GM12878 (cell line): ENCODE results near the gene CCDC85B. TPM values are rescaled to one million over a fixed set of nuclear protein-coding genes. Genes with fewer than 3 reads are reported as not detected.
A peak's percentile ranks its signal among the peaks of the same experiment; 100 is the strongest.

ENCODE experiments used
- ATAC-seq: fragments of 200-7000 bp; cut with Tn5 transposase; 3 replicates; pipeline ENCODE4 v1.9.1; 2020; ENCODE audit warnings: mild to moderate bottlenecking, moderate library complexity
- BruUV-seq: library from RNA; stranded (reverse); fragments of 400-500 nt; replicated peaks from 2 replicates; lab custom pipeline; 2021; lab: Mats Ljungman, UMichigan
- CTCF ChIA-PET: fragments of 300-600 bp; sonication (Branson Sonifier 250); formaldehyde crosslinking; extraction: SDS; loops from one replicate; lab custom pipeline; 2021; ENCODE audit warnings: inconsistent platforms; lab: Yijun Ruan, JAX
- POLR2A ChIA-PET: fragments of 350-600 bp; formaldehyde crosslinking; extraction: SDS; loops from one replicate; lab custom pipeline; 2021; ENCODE audit warnings: inconsistent platforms; lab: Charles Lee
- RAD21 ChIA-PET: fragments of 300-600 bp; sonication (Branson Sonifier 250); formaldehyde crosslinking; loops from one replicate; lab custom pipeline; 2023; ENCODE audit warnings: antibody characterized with exemption; ENCODE audit not compliant: unreplicated experiment; lab: Charles Lee
- SMC1A ChIA-PET: fragments of 300-600 bp; sonication (Branson Sonifier 250); formaldehyde crosslinking; loops from one replicate; lab custom pipeline; 2023; ENCODE audit not compliant: unreplicated experiment, uncharacterized antibody; lab: Charles Lee
- DNase-seq: peaks from one replicate; pipeline ENCODE4 v3.0.0-alpha.2; 2011; ENCODE audit warnings: low read depth, low spot score
- FAIRE-seq: peaks from 3 replicates; lab custom pipeline; 2011; peaks lifted over from hg19 to GRCh38; lab: Jason Lieb, UNC
- H2AFZ ChIP-seq: 2 replicates; pipeline ENCODE4 v1.6.0; 2011; ENCODE audit warnings: low read depth, low read length, control low read depth; ENCODE audit not compliant: control insufficient read depth
- H3K27ac ChIP-seq: 2 replicates; pipeline ENCODE4 v1.5.1; 2011; ENCODE audit warnings: control low read depth; ENCODE audit not compliant: control insufficient read depth, insufficient read depth
- H3K27me3 ChIP-seq, 2 experiments: replicated peaks in 1 of 2; 2 replicates each; pipeline versions ENCODE4 v1.6.0 to v1.6.1; 2011; ENCODE audit warnings: low read length in 1 of 2; ENCODE audit not compliant: control insufficient read depth in 2 of 2, insufficient read depth in 2 of 2
- H3K36me3 ChIP-seq, 2 experiments: 2 replicates each; pipeline ENCODE4 v1.5.1; 2011; ENCODE audit warnings: low read length in 1 of 2; ENCODE audit not compliant: control insufficient read depth in 2 of 2, insufficient read depth in 2 of 2
- H3K4me1 ChIP-seq: 2 replicates; pipeline ENCODE4 v1.6.1; 2011; ENCODE audit warnings: mild to moderate bottlenecking, low read length, moderate library complexity, mixed read lengths; ENCODE audit not compliant: control insufficient read depth, insufficient read depth
- H3K4me2 ChIP-seq: 2 replicates; pipeline ENCODE4 v1.6.0; 2011; ENCODE audit warnings: control low read depth; ENCODE audit not compliant: control insufficient read depth, insufficient read depth
- H3K4me3 ChIP-seq: fragments of 200-600 bp; sonication (generic); 2 replicates; pipeline ENCODE4 v1.5.1; 2016
- H3K79me2 ChIP-seq: 2 replicates; pipeline ENCODE4 v1.6.0; 2011; ENCODE audit warnings: low read length; ENCODE audit not compliant: control insufficient read depth, insufficient read depth
- H3K9ac ChIP-seq: 2 replicates; pipeline ENCODE4 v1.8.0; 2011; ENCODE audit warnings: low read length, control low read depth, mixed read lengths; ENCODE audit not compliant: control insufficient read depth, insufficient read depth
- H3K9me3 ChIP-seq: replicated peaks from 3 replicates; pipeline ENCODE4 v1.5.1; 2011; ENCODE audit warnings: mild to moderate bottlenecking, low read length; ENCODE audit not compliant: control insufficient read depth, insufficient read depth
- H4K20me1 ChIP-seq: 2 replicates; pipeline ENCODE4 v1.6.0; 2011; ENCODE audit not compliant: control insufficient read depth, insufficient read depth
- POLR2AphosphoS2 ChIP-seq: IDR thresholded peaks from 2 replicates; pipeline ENCODE4 v1.6.1; 2011; ENCODE audit warnings: low read depth, mild to moderate bottlenecking, low read length, improper control_type of control experiment, moderate library complexity
- POLR2AphosphoS5 ChIP-seq: IDR thresholded peaks from 2 replicates; pipeline ENCODE4 v1.6.1; 2011; ENCODE audit warnings: mild to moderate bottlenecking, low read length, inconsistent platforms
- WGBS: methylation state at CpG from one replicate; pipeline ENCODE4 v1.1.6; 2016; ENCODE audit warnings: low lambda C conversion rate; ENCODE audit not compliant: insufficient replicate concordance, insufficient coverage; ENCODE audit errors: missing lambda C conversion rate; 5-methylcytosine and 5-hydroxymethylcytosine counted together
- in situ Hi-C: fragments of 300-500 bp; cut with MboI; formaldehyde crosslinking; loops from 9 replicates; pipeline ENCODE4 v1.14.3; 2018; ENCODE audit warnings: mixed read lengths
- intact Hi-C: fragments of 100-400 bp; cut with micrococcal nuclease; formaldehyde crosslinking; loops from one replicate; pipeline ENCODE4 v1.14.2; 2022; ENCODE audit not compliant: unreplicated experiment
- polyA plus RNA-seq, 11 experiments: library from polyadenylated mRNA; depleted of rRNA in 4 of 11; unstranded in 6 of 11; stranded (reverse) in 5 of 11; fragments of >200 nt; fragmentation: Nextera tagmentation in 4 of 11; fragmentation: Illumina TruSeq in 1 of 11; extraction: Ambion mirVana in 4 of 11; extraction: Trizol in 1 of 11; gene quantifications; 1 replicate in 1 of 11; 2 replicates in 10 of 11; pipeline versions ENCODE4 v1.2.1 to v1.2.3, GENCODE V29; 2011 to 2016; ENCODE audit warnings: inconsistent platforms in 2 of 11, missing spikeins in 2 of 11, low read depth in 1 of 11
- total RNA-seq, 4 experiments: library from RNA; depleted of rRNA in 3 of 4; stranded (reverse); fragments of >200 nt in 3 of 4; fragmentation: Illumina TruSeq in 1 of 4; extraction: Trizol in 1 of 4; gene quantifications; 2 replicates each; pipeline versions ENCODE4 v1.2.1 to v1.2.3, GENCODE V29; 2013 to 2021
- TF ChIP-seq, protein P1 (sequence below): IDR thresholded peaks from 2 replicates; pipeline ENCODE4 v1.6.1; 2012; ENCODE audit warnings: improper control_type of control experiment, low read depth, low read length; ENCODE audit not compliant: insufficient replicate concordance

The CCDC85B gene
- total and polyA plus RNA-seq, 10 of the 15 experiments (the other 5 are each of a cell fraction or from before 2014, with no cell fraction given) = 0.32 to 114 (median 49.5) TPM

DNA sequence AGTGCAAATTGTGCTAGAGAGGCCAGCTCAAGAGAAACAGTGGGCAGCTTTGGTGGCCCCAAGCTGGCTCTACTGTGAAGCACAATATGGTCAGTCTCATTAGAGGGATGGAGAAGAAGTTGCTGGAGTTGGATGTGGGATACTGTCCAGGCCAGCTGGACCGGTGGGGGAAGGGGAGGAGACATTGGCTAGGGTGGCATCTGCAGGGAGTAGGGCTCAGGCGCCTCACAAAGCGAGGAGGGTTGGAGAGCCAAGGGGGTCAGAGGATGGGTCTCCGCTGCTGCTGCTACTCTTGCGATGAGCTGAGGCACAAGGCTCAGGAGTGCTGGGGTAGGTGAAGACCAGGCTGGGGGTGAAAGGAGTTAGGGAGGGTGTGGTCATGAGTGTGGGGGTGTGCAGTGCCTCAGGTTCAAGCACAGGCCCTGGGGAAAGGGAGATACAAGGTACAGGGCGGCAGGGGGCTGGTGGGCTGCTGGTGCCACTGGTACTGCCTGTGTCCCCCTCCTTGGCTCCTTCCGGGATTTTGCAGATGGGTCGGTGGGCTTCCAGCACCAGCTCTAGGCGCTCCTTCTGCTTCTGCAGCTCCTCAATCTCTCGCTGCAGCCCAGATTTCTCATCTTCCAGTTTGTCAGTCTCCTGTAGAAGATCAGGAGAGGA lies 2.3 kb downstream of the CCDC85B start:
- SMC1A ChIA-PET = interaction anchor here (1.1 to 6.7 kb wide), 5 partner anchors 9 to 96 kb away, joined by 3 to 52 read pairs (median 12); partner anchors contain the start of genes CFL1 and MUS81
- H3K9me3 ChIP-seq = no peaks in the 10 kb centered on the region
- peak overlapping the region; percentile 98 for H3K4me3 ChIP-seq
- intact Hi-C loops (loop anchor here (5.0 to 10.0 kb wide), 2 partner anchors 35 to 242 kb away; no protein-coding TSS in a partner anchor), in situ Hi-C loops (no loop called here)
- DNase-seq = no peak
- peak overlapping the region; percentile 99 for H3K4me2 ChIP-seq
- no peaks in the 10 kb centered on the region for H3K36me3 ChIP-seq
- no peak for FAIRE-seq
- no peak for ATAC-seq
- TF ChIP-seq, protein P1, sequence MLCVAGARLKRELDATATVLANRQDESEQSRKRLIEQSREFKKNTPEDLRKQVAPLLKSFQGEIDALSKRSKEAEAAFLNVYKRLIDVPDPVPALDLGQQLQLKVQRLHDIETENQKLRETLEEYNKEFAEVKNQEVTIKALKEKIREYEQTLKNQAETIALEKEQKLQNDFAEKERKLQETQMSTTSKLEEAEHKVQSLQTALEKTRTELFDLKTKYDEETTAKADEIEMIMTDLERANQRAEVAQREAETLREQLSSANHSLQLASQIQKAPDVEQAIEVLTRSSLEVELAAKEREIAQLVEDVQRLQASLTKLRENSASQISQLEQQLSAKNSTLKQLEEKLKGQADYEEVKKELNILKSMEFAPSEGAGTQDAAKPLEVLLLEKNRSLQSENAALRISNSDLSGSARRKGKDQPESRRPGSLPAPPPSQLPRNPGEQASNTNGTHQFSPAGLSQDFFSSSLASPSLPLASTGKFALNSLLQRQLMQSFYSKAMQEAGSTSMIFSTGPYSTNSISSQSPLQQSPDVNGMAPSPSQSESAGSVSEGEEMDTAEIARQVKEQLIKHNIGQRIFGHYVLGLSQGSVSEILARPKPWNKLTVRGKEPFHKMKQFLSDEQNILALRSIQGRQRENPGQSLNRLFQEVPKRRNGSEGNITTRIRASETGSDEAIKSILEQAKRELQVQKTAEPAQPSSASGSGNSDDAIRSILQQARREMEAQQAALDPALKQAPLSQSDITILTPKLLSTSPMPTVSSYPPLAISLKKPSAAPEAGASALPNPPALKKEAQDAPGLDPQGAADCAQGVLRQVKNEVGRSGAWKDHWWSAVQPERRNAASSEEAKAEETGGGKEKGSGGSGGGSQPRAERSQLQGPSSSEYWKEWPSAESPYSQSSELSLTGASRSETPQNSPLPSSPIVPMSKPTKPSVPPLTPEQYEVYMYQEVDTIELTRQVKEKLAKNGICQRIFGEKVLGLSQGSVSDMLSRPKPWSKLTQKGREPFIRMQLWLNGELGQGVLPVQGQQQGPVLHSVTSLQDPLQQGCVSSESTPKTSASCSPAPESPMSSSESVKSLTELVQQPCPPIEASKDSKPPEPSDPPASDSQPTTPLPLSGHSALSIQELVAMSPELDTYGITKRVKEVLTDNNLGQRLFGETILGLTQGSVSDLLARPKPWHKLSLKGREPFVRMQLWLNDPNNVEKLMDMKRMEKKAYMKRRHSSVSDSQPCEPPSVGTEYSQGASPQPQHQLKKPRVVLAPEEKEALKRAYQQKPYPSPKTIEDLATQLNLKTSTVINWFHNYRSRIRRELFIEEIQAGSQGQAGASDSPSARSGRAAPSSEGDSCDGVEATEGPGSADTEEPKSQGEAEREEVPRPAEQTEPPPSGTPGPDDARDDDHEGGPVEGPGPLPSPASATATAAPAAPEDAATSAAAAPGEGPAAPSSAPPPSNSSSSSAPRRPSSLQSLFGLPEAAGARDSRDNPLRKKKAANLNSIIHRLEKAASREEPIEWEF = no peak
- TF ChIP-seq POLR2AphosphoS5 = peak; percentile 26; the same call in 1 of the 2 replicates
- TF ChIP-seq POLR2AphosphoS2 = peak; percentile 74
- no peak overlapping the region for H2AFZ ChIP-seq
- peaks cover 27% of the 10 kb centered on the region for H3K4me1 ChIP-seq
- H4K20me1 ChIP-seq = no peaks in the 10 kb centered on the region
- POLR2A ChIA-PET = interaction anchor here (1.2 to 7.4 kb wide), 8 partner anchors 9 to 80 kb away, joined by 3 to 155 read pairs (median 3); partner anchors contain the start of genes CFL1, FOSL1, MUS81 and SART1
- H3K27me3 ChIP-seq = no peaks in the 10 kb centered on the region
- H3K79me2 ChIP-seq = peaks cover 49% of the 10 kb centered on the region
- no TSS peak for BruUV-seq
- 0 out of 2 replicates have a peak overlapping the region, but pooled peaks have one; percentile 22 for H3K27ac ChIP-seq
- peak overlapping the region; percentile 94 for H3K9ac ChIP-seq
- CTCF ChIA-PET = interaction anchor here (0.8 to 9.2 kb wide), 12 partner anchors 8 to 181 kb away, joined by 3 to 146 read pairs (median 4); partner anchors contain the start of genes BANF1, CFL1, EIF1AD and MUS81
- 13% methylated on average over 10 of the region's 10 CpGs for WGBS
- RAD21 ChIA-PET = interaction anchor here (1.3 to 8.0 kb wide), 5 partner anchors 8 to 70 kb away, joined by 4 to 76 read pairs (median 18); partner anchors contain the start of genes C11orf68, CFL1, FOSL1 and MUS81
